HEK293T (cell line): ENCODE data around the gene CHRM4.

Experiments
- CTCF ChIA-PET: fragments of 350-600 bp; formaldehyde crosslinking; extraction: SDS; loops from one replicate; lab custom pipeline; 2021; ENCODE audit warnings: antibody characterized with exemption, inconsistent platforms; lab: Yijun Ruan, JAX
- POLR2A ChIA-PET: fragments of 350-600 bp; formaldehyde crosslinking; extraction: SDS; loops from one replicate; lab custom pipeline; 2020; ENCODE audit warnings: antibody characterized with exemption, inconsistent platforms; lab: Yijun Ruan, JAX
- DNase-seq: peaks from one replicate; pipeline ENCODE4 v3.0.0; 2012; ENCODE audit warnings: mixed read lengths; ENCODE audit errors: extremely low spot score
- ARNT ChIP-seq: fragments of 450-650 bp; IDR thresholded peaks from 2 replicates; pipeline ENCODE4 v1.6.1; 2017; ENCODE audit warnings: mild to moderate bottlenecking
- BHLHE40 ChIP-seq: fragments of 450-650 bp; IDR thresholded peaks from 2 replicates; pipeline ENCODE4 v1.6.1; 2016; ENCODE audit warnings: mild to moderate bottlenecking, moderate library complexity, borderline replicate concordance
- CTBP1 ChIP-seq: fragments of 450-650 bp; IDR thresholded peaks from 2 replicates; pipeline ENCODE4 v1.6.1; 2016; ENCODE audit warnings: borderline replicate concordance
- ELF4 ChIP-seq: fragments of 450-650 bp; IDR thresholded peaks from 2 replicates; pipeline ENCODE4 v1.6.1; 2017; ENCODE audit warnings: antibody characterized with exemption
- FOXA1 ChIP-seq: fragments of 450-650 bp; IDR thresholded peaks from 2 replicates; pipeline ENCODE4 v1.6.1; 2016; ENCODE audit warnings: mild to moderate bottlenecking
- FOXK2 ChIP-seq: fragments of 450-650 bp; IDR thresholded peaks from 2 replicates; pipeline ENCODE4 v1.6.1; 2016; ENCODE audit warnings: mild to moderate bottlenecking
- FOXM1 ChIP-seq: fragments of 450-650 bp; IDR thresholded peaks from 2 replicates; pipeline ENCODE4 v1.6.1; 2017; ENCODE audit warnings: mild to moderate bottlenecking, borderline replicate concordance
- HDGF ChIP-seq: fragments of 450-650 bp; IDR thresholded peaks from 2 replicates; pipeline ENCODE4 v1.6.1; 2017; ENCODE audit warnings: antibody characterized with exemption, borderline replicate concordance
- L3MBTL2 ChIP-seq: fragments of 450-650 bp; conservative IDR thresholded peaks from 2 replicates; pipeline ENCODE4 v1.6.1; 2016; ENCODE audit warnings: mild to moderate bottlenecking
- LEF1 ChIP-seq: fragments of 450-650 bp; IDR thresholded peaks from 2 replicates; pipeline ENCODE4 v1.6.1; 2017; ENCODE audit warnings: mild to moderate bottlenecking, borderline replicate concordance
- NFRKB ChIP-seq: fragments of 450-650 bp; IDR thresholded peaks from 2 replicates; pipeline ENCODE4 v1.6.1; 2016; ENCODE audit warnings: mild to moderate bottlenecking, moderate library complexity
- PKNOX1 ChIP-seq: fragments of 450-650 bp; IDR thresholded peaks from 2 replicates; pipeline ENCODE4 v1.6.1; 2016
- SP1 ChIP-seq: fragments of 450-650 bp; IDR thresholded peaks from 2 replicates; pipeline ENCODE4 v1.6.1; 2017
- SUZ12 ChIP-seq: fragments of 450-650 bp; IDR thresholded peaks from 2 replicates; pipeline ENCODE4 v1.6.1; 2016; ENCODE audit warnings: mild to moderate bottlenecking
- TARDBP ChIP-seq: fragments of 450-650 bp; IDR thresholded peaks from 2 replicates; pipeline ENCODE4 v1.6.1; 2016
- ZNF384 ChIP-seq: fragments of 450-650 bp; IDR thresholded peaks from 2 replicates; pipeline ENCODE4 v1.6.1; 2016

Gene CHRM4

DNA sequence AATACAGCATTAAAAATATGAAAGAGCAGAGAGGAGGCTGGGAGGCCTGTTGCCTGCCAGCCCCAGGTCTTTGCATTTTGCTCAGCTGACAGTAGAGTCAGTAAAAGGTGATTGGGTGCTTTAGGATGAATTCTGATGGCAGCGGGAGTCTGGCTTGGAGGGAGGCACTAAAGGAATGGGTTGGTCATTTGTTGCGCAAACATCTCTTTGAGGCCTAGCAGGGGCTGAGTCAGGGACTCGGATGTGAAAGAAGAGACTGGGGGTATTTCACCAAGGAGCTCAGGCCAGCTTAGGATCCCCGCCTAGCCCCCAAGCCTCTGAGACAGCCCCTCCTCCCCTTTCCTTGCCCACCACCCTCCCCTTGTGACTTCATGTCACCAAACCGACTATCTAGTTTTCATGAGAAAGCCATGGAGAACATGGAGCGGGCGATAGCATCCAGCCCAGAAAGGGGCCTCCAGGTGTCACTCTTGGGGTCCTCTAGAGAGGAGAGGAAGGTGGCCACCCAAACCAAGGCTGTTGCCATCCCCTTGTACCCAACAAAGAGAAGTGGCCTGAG lies 34.6 kb downstream of the CHRM4 start:
- TF ChIP-seq FOXA1, result no peak
- no peak for TF ChIP-seq SUZ12
- no peak for TF ChIP-seq FOXM1
- no peak for TF ChIP-seq ELF4
- no peak for TF ChIP-seq LEF1
- TF ChIP-seq TARDBP, result no peak
- no peak for TF ChIP-seq ZNF384
- no peak for TF ChIP-seq FOXK2
- no peak for TF ChIP-seq NFRKB
- no peak for TF ChIP-seq CTBP1
- TF ChIP-seq HDGF, result no peak
- no peak for TF ChIP-seq L3MBTL2
- no peak for TF ChIP-seq ARNT
- no peak for TF ChIP-seq SP1
- TF ChIP-seq BHLHE40, result no peak
- no peak for TF ChIP-seq PKNOX1
- DNase-seq, result no peak
- ChIA-PET POLR2A (no interaction called here), CTCF (interaction anchor here (1.0 kb wide), 1 partner anchor 8 kb away, joined by 3 read pairs; no protein-coding TSS in a partner anchor)

DNA sequence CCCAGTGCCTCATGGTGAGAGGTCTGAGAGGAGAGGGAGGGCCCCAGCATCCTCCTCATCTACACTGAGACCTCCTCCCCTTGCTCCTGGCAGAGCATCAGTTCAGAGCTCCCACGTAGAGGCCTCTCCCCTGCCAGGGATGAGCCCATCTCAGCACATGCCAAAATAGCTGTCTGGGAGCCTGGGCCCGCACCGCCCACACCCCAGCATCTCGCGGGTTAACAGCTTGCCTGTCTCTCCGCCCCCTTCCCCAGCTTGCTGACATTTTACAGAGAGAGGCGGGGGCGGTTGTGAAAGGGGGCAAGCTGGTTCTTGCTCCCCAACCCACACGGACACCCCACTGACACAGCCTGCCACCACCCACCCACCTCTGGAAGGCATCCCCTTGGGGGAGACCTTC lies 37.9 kb downstream of the CHRM4 start:
- no peak for DNase-seq
- CTCF ChIA-PET, result interaction anchor here (0.7 to 1.9 kb wide), 3 partner anchors 9 to 38 kb away, joined by 3 to 6 read pairs (median 3); no protein-coding TSS in a partner anchor
- TF ChIP-seq ELF4, result no peak
- no peak for TF ChIP-seq HDGF
- no peak for TF ChIP-seq ARNT
- no peak for TF ChIP-seq ZNF384
- TF ChIP-seq SUZ12, result no peak
- no peak for TF ChIP-seq BHLHE40
- no peak for TF ChIP-seq CTBP1
- POLR2A ChIA-PET, result no interaction called here

GRCh38 chr11:46352063-46352841 lies 39.3 kb downstream of the CHRM4 start:
- CTCF ChIA-PET, result interaction anchor here (0.7 to 2.2 kb wide), 17 partner anchors 9 to 266 kb away, joined by 3 to 30 read pairs (median 5); partner anchors contain the start of genes ATG13 and CHRM4
- DNase-seq, result peak; percentile 79
- no peak for TF ChIP-seq TARDBP
- 0 out of 2 replicates have a peak, but pooled peaks have one; percentile 25 for TF ChIP-seq HDGF
- no peak for TF ChIP-seq CTBP1
- no peak for TF ChIP-seq PKNOX1
- no peak for TF ChIP-seq SP1
- TF ChIP-seq FOXM1, result no peak
- no peak for TF ChIP-seq ZNF384
- no peak for TF ChIP-seq BHLHE40
- POLR2A ChIA-PET, result interaction anchor here (0.9 to 1.6 kb wide), 4 partner anchors 9 to 109 kb away, joined by 3 to 7 read pairs (median 4); no protein-coding TSS in a partner anchor

DNA sequence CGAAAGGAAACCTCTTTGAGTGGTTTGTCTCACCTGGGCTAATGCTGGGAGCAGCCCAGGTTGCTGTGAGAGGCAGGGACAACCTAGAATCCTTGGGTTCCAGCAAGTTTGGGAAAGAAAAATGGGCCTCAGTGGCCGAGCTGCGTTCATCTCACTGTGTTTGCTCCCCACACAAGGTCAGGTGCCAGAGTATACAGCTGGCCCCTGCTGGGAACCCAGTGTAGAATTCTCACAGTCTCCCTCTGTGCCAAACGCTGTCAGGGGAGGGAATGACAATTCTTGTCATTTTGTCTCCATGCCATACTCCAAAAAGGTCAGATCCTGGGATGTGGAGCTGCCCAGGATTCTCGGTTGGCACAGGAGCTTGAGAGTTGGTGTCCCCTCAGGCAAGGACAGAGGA lies 40.0 kb downstream of the CHRM4 start:
- TF ChIP-seq SP1, result no peak
- TF ChIP-seq FOXA1, result no peak
- no peak for TF ChIP-seq FOXM1
- CTCF ChIA-PET, result interaction anchor here (0.6 to 2.2 kb wide), 15 partner anchors 9 to 952 kb away, joined by 3 to 30 read pairs (median 5); partner anchors contain the start of gene CHRM4
- POLR2A ChIA-PET, result interaction anchor here (0.9 to 1.6 kb wide), 4 partner anchors 10 to 108 kb away, joined by 3 to 7 read pairs (median 4); no protein-coding TSS in a partner anchor
- DNase-seq, result no peak

GRCh38 chr11:46351148-46351547 lies 40.4 kb downstream of the CHRM4 start:
- ChIA-PET POLR2A (no interaction called here), CTCF (interaction anchor here (0.6 to 2.2 kb wide), 7 partner anchors 10 to 953 kb away, joined by 3 to 14 read pairs (median 6); no protein-coding TSS in a partner anchor)

DNA sequence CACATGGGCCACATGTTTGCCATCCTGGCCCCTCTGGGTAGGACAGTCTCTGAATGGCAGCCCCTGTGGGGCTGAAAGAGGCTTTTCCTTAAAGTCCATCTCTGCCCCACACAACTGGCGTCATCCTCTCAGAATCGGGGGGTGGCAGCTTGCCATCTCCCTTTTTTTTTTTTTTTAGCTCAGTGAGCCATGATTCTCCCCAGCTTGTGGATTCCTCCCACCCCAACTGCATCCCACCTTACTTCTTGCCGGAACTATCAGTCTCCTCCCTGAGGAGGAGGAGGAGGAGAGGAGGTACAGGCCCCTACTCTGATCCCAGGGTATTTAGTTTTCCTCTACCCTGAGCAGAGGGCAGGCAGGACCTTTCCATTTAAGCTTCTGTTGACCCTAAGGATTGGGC lies 40.9 kb downstream of the CHRM4 start:
- TF ChIP-seq FOXA1, result no peak
- no peak for TF ChIP-seq FOXM1
- no peak for TF ChIP-seq ELF4
- TF ChIP-seq PKNOX1, result no peak
- TF ChIP-seq BHLHE40, result no peak
- TF ChIP-seq FOXK2, result no peak
- no peak for TF ChIP-seq SUZ12
- TF ChIP-seq L3MBTL2, result no peak
- no peak for TF ChIP-seq ARNT
- TF ChIP-seq CTBP1, result no peak
- ChIA-PET POLR2A (interaction anchor here (1.3 to 1.7 kb wide), 2 partner anchors 10 to 107 kb away, joined by 3 to 7 read pairs; no protein-coding TSS in a partner anchor), CTCF (interaction anchor here (1.6 to 2.2 kb wide), 2 partner anchors 10 to 15 kb away, joined by 11 to 14 read pairs; no protein-coding TSS in a partner anchor)
- DNase-seq, result no peak

More at GRCh38 chr11:46351148-46351547, 40.4 kb downstream of the CHRM4 start:
- no peak for DNase-seq
- TF ChIP-seq SUZ12 (no peak), NFRKB (no peak), TARDBP (no peak), ARNT (no peak)
